Measurements from ENCODE around the gene SLC35F3.

SLC35F3 gene

GRCh38 chr1:233940908-233941307 lies 36.4 kb downstream of the SLC35F3 start:
- in situ Hi-C loops (cut with MboI; ENCODE audit: low pct_unique_long_range_greater_than_20kb, low sequenced_read_pairs, unreplicated experiment) = no loop called here
- TF ChIP-seq CTCF (IDR thresholded peaks at IDR 0.05; ENCODE audit: extremely low read depth, insufficient read depth, missing control alignments) = no peak
- DNase-seq (ENCODE audit: low spot score) = no peak

GRCh38 chr1:233944601-233945000 lies 40.1 kb downstream of the SLC35F3 start:
- TF ChIP-seq CTCF (IDR thresholded peaks at IDR 0.05; ENCODE audit: extremely low read depth, insufficient read depth, missing control alignments) = no peak
- in situ Hi-C loops (cut with MboI; ENCODE audit: low pct_unique_long_range_greater_than_20kb, low sequenced_read_pairs, unreplicated experiment) = no loop called here
- DNase-seq (ENCODE audit: low spot score) = no peak

- in situ Hi-C loops (cut with MboI; ENCODE audit: low pct_unique_long_range_greater_than_20kb, low sequenced_read_pairs, unreplicated experiment) = no loop called here
- DNase-seq (ENCODE audit: low spot score) = no peak
Observed at GRCh38 chr1:233945573-233945972, 41.1 kb downstream of the SLC35F3 start.

GRCh38 chr1:233945979-233946378 lies 41.5 kb downstream of the SLC35F3 start:
- no peak for TF ChIP-seq CTCF (IDR thresholded peaks at IDR 0.05; ENCODE audit: extremely low read depth, insufficient read depth, missing control alignments)
- in situ Hi-C loops (cut with MboI; ENCODE audit: low pct_unique_long_range_greater_than_20kb, low sequenced_read_pairs, unreplicated experiment) = no loop called here
- DNase-seq (ENCODE audit: low spot score) = no peak

More at GRCh38 chr1:233945573-233945972, 41.1 kb downstream of the SLC35F3 start:
- TF ChIP-seq CTCF (IDR thresholded peaks at IDR 0.05; ENCODE audit: extremely low read depth, insufficient read depth, missing control alignments) = no peak

GRCh38 chr1:233946724-233947123 lies 42.2 kb downstream of the SLC35F3 start:
- no peak for DNase-seq (ENCODE audit: low spot score)
- TF ChIP-seq CTCF (IDR thresholded peaks at IDR 0.05; ENCODE audit: extremely low read depth, insufficient read depth, missing control alignments) = no peak
- in situ Hi-C loops (cut with MboI; ENCODE audit: low pct_unique_long_range_greater_than_20kb, low sequenced_read_pairs, unreplicated experiment) = no loop called here

- no peak for DNase-seq (ENCODE audit: low spot score)
- in situ Hi-C loops (cut with MboI; ENCODE audit: low pct_unique_long_range_greater_than_20kb, low sequenced_read_pairs, unreplicated experiment) = no loop called here
- TF ChIP-seq CTCF (IDR thresholded peaks at IDR 0.05; ENCODE audit: extremely low read depth, insufficient read depth, missing control alignments) = no peak
Observed at GRCh38 chr1:233951804-233952203, 47.3 kb downstream of the SLC35F3 start.

- DNase-seq (ENCODE audit: low spot score) = no peak
- TF ChIP-seq CTCF (IDR thresholded peaks at IDR 0.05; ENCODE audit: extremely low read depth, insufficient read depth, missing control alignments) = no peak
- in situ Hi-C loops (cut with MboI; ENCODE audit: low pct_unique_long_range_greater_than_20kb, low sequenced_read_pairs, unreplicated experiment) = no loop called here
Observed at GRCh38 chr1:233957691-233958090, 53.2 kb downstream of the SLC35F3 start.
